ENCODE measurements around the gene HEXD.
A peak's percentile ranks its signal among the peaks of the same experiment; 100 is the strongest.
"Not testable (repeated sequence)": the region's sequence is repeated elsewhere in the genome, so short reads cannot be mapped to it uniquely, and the experiment has no call there.

Gene HEXD

GRCh38 chr17:82449131-82449882 is 31.2 kb downstream of the HEXD start:
- peak; percentile 11 for TF ChIP-seq CTCF (IDR thresholded peaks at IDR 0.05; ENCODE audit: insufficient read depth, low read length, poor library complexity, severe bottlenecking)
- no peaks in the 10 kb centered on the region for H3K27me3 ChIP-seq (replicated peaks; ENCODE audit: control insufficient read depth, insufficient read depth, low read length)
- peak; percentile 89 for DNase-seq (ENCODE audit: extremely low read depth, insufficient read length)
- H3K36me3 ChIP-seq (ENCODE audit: control insufficient read depth, insufficient read depth, low read length) = peaks cover 23% of the 10 kb centered on the region
- H3K4me3 ChIP-seq (replicated peaks; ENCODE audit: low read depth, low read length) = peak overlapping the region; percentile 96

- Histone ChIP-seq H3K36me3 (ENCODE audit: control insufficient read depth, insufficient read depth, low read length) (peaks cover 16% of the 10 kb centered on the region), H3K4me3 (replicated peaks; ENCODE audit: low read depth, low read length) (peak overlapping the region; percentile 96), H3K27me3 (replicated peaks; ENCODE audit: control insufficient read depth, insufficient read depth, low read length) (no peaks in the 10 kb centered on the region)
- DNase-seq (ENCODE audit: extremely low read depth, insufficient read length) = no peak
- no peak for TF ChIP-seq CTCF (IDR thresholded peaks at IDR 0.05; ENCODE audit: insufficient read depth, low read length, poor library complexity, severe bottlenecking)
Measured at GRCh38 chr17:82449883-82450356, 31.8 kb downstream of the HEXD start.

GRCh38 chr17:82450357-82451106 is 32.4 kb downstream of the HEXD start, which contains the start of gene CYBC1:
Gene CYBC1 (minus strand): TSS chr17:82450752. CDS start chr17:82449254, 1,498 bp downstream.
- TF ChIP-seq CTCF (IDR thresholded peaks at IDR 0.05; ENCODE audit: insufficient read depth, low read length, poor library complexity, severe bottlenecking) = no peak
- peak within 1 kb of the TSS; percentile 96 for H3K4me3 ChIP-seq (replicated peaks; ENCODE audit: low read depth, low read length)
- peaks cover 11% of the 10 kb centered on the region for H3K36me3 ChIP-seq (ENCODE audit: control insufficient read depth, insufficient read depth, low read length)
- peak; percentile 93 for DNase-seq (ENCODE audit: extremely low read depth, insufficient read length)
- no peaks in the 10 kb centered on the region for H3K27me3 ChIP-seq (replicated peaks; ENCODE audit: control insufficient read depth, insufficient read depth, low read length)

- DNase-seq (ENCODE audit: extremely low read depth, insufficient read length) = no peak
- Histone ChIP-seq H3K4me3 (replicated peaks; ENCODE audit: low read depth, low read length) (no peak overlapping the region), H3K27me3 (replicated peaks; ENCODE audit: control insufficient read depth, insufficient read depth, low read length) (no peaks in the 10 kb centered on the region), H3K36me3 (ENCODE audit: control insufficient read depth, insufficient read depth, low read length) (peaks cover 5% of the 10 kb centered on the region)
- no peak for TF ChIP-seq CTCF (IDR thresholded peaks at IDR 0.05; ENCODE audit: insufficient read depth, low read length, poor library complexity, severe bottlenecking)
Measured at GRCh38 chr17:82452162-82452561, 34.0 kb downstream of the HEXD start.

- H3K4me3 ChIP-seq (replicated peaks; ENCODE audit: low read depth, low read length); DNase-seq (ENCODE audit: extremely low read depth, insufficient read length); H3K27me3 ChIP-seq (replicated peaks; ENCODE audit: control insufficient read depth, insufficient read depth, low read length): not testable (repeated sequence)
Measured at GRCh38 chr17:82453151-82453550, 35.0 kb downstream of the HEXD start.

GRCh38 chr17:82453706-82454105 is 35.6 kb downstream of the HEXD start:
- not testable (repeated sequence) for H3K4me3 ChIP-seq (replicated peaks; ENCODE audit: low read depth, low read length); H3K27me3 ChIP-seq (replicated peaks; ENCODE audit: control insufficient read depth, insufficient read depth, low read length); H3K36me3 ChIP-seq (ENCODE audit: control insufficient read depth, insufficient read depth, low read length); DNase-seq (ENCODE audit: extremely low read depth, insufficient read length)

More at GRCh38 chr17:82453151-82453550, 35.0 kb downstream of the HEXD start:
- H3K36me3 ChIP-seq (ENCODE audit: control insufficient read depth, insufficient read depth, low read length) = not testable (repeated sequence)
